WTC11 (cell line): ENCODE data around the gene MYO7B.

Experiments used
- ATF3 ChIP-seq: sonication (generic); formaldehyde crosslinking; conservative IDR thresholded peaks from 2 replicates; pipeline ENCODE4 v1.8.1; 2022; ENCODE audit warnings: mild to moderate bottlenecking, missing genetic modification reagents
- CBFB ChIP-seq: sonication (generic); formaldehyde crosslinking; IDR thresholded peaks from 2 replicates; pipeline ENCODE4 v1.8.1; 2022; ENCODE audit warnings: mild to moderate bottlenecking, low read depth, missing genetic modification reagents
- CTCF ChIP-seq: fragments of 200-600 bp; IDR thresholded peaks from 2 replicates; pipeline ENCODE4 v1.8.0; 2022; ENCODE audit warnings: antibody characterized with exemption
- FOXJ3 ChIP-seq: sonication (generic); formaldehyde crosslinking; IDR thresholded peaks from 2 replicates; pipeline ENCODE4 v1.9.0; 2021; ENCODE audit warnings: missing genetic modification reagents, mild to moderate bottlenecking, borderline replicate concordance
- PRDM15 ChIP-seq: sonication (generic); formaldehyde crosslinking; IDR thresholded peaks from 2 replicates; pipeline ENCODE4 v1.8.0; 2022; ENCODE audit warnings: missing genetic modification reagents

GRCh38 chr2:127503491-127503890 is 32.0 kb upstream of the MYO7B start:
- TF ChIP-seq CTCF (no peak), FOXJ3 (CRISPR knock-in tag) (no peak), PRDM15 (no peak), ATF3 (CRISPR knock-in tag) (no peak), CBFB (CRISPR knock-in tag) (no peak)
